ENCODE results near the gene ATP5F1D. TPM values are rescaled to one million over a fixed set of nuclear protein-coding genes. Genes with fewer than 3 reads are reported as not detected.
A peak's percentile ranks its signal among the peaks of the same experiment; 100 is the strongest.

Gene ATP5F1D
- total and polyA plus RNA-seq, 2 of the 13 experiments (the other 11 are each of a cell fraction or from before 2014, with no cell fraction given), result 39.4 to 78.7 TPM

DNA sequence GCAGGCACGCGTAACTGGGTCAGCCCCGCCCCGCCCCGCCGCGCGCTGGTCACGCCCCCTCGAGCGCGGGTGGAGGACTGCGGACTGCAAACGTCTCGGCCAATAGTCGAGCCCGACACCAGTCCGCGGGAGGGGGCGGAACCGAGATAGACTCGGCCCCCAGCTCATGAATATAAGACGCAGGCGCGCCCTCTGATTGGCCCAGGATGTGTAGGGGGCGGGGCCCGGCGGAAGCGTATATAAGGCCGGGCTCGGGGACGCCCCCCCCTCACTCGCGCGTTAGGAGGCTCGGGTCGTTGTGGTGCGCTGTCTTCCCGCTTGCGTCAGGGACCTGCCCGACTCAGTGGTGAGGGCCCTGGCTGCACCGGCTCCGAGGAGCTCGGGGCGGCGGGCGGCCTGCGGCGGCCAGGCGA lies 27.5 kb downstream of the ATP5F1D start, which contains the start of gene CIRBP:
Gene CIRBP, plus strand, starts transcription at position 268 of the 413 bp plus-strand sequence. CDS start 1,602 bp downstream, outside the sequence.
- in situ Hi-C loops (cut with HindIII; ENCODE audit: extremely low pct_ligation_motif_present, low pct_unique_long_range_greater_than_20kb), result no loop called here
- Histone ChIP-seq H4K20me1 (ENCODE audit: insufficient read depth, low read length) (peaks cover 36% of the 10 kb centered on the region), H3K27me3 (ENCODE audit: control insufficient read depth in 1 of 2, insufficient read depth in 2 of 2, low read length in 2 of 2) (no peaks in the 10 kb centered on the region), H3K9me3 (ENCODE audit: low read length) (no peaks in the 10 kb centered on the region), H2AFZ (ENCODE audit: low read length) (no peak within 1 kb of the TSS), H3K27ac (ENCODE audit: extremely low read length, insufficient read depth, low read length) (peak within 1 kb of the TSS; percentile 85), H3K36me3 (replicated peaks in 1 of 2; ENCODE audit: control insufficient read depth in 1 of 2, insufficient read depth in 2 of 2, low read length in 2 of 2) (peaks cover 15 to 36% of the 10 kb centered on the region in 2 experiments), H3K9ac (ENCODE audit: insufficient read depth, low read depth, low read length) (peak within 1 kb of the TSS; percentile 90), H3K4me3 (replicated peaks in 1 of 3; ENCODE audit: insufficient read depth in 1 of 3, low read depth in 2 of 3, low read length in 3 of 3) (peak within 1 kb of the TSS; percentile 59 to 83 (median 62)), H3K79me2 (ENCODE audit: insufficient read depth, low read length) (peaks cover 34% of the 10 kb centered on the region), H3K4me1 (ENCODE audit: insufficient read depth, low read length) (peaks cover 78% of the 10 kb centered on the region), H3K4me2 (ENCODE audit: low read depth, low read length) (peak within 1 kb of the TSS; percentile 100)
- FAIRE-seq (peak; percentile 37), ATAC-seq (peak; percentile 45), DNase-seq (ENCODE audit: low spot score) (peak; percentile 96)
- intact Hi-C loops (cut with micrococcal nuclease; ENCODE audit: unreplicated experiment), result loop anchor here (1.0 kb wide), 1 partner anchor 25 kb away; no protein-coding TSS in a partner anchor
- no CpG with 5 or more reads among the region's 50 CpGs for WGBS (ENCODE audit: low lambda C conversion rate)
- ChIA-PET CTCF (ENCODE audit: low intra/inter-chr PET ratio, low total read pairs) (no interaction called here), POLR2A (interaction anchor here (0.5 to 11.5 kb wide), 53 partner anchors 10 to 409 kb away, joined by 3 to 668 read pairs (median 5); partner anchors contain the start of genes ARHGAP45, ATP5F1D, CBARP and CNN2)
- BruUV-seq (replicated peaks), result no TSS peak
- TF ChIP-seq FUBP1 (CRISPR knock-in tag; IDR thresholded peaks at IDR 0.05; ENCODE audit: borderline replicate concordance), result no peak
- TF ChIP-seq PHF8 (CRISPR knock-in tag; IDR thresholded peaks at IDR 0.05), result peak; percentile 35; the same call in 1 of the 2 replicates
- 0 out of 2 replicates have a peak, but pooled peaks have one; percentile 7 for TF ChIP-seq ZNF616 (CRISPR knock-in tag; IDR thresholded peaks at IDR 0.05; ENCODE audit: low read depth)
- no peak for TF ChIP-seq MTA1 (CRISPR knock-in tag; IDR thresholded peaks at IDR 0.05; ENCODE audit: borderline replicate concordance)
- TF ChIP-seq ZNF781 (CRISPR knock-in tag; IDR thresholded peaks at IDR 0.05; ENCODE audit: borderline replicate concordance, not compliant biosample characterization), result no peak
- TF ChIP-seq, protein P1, sequence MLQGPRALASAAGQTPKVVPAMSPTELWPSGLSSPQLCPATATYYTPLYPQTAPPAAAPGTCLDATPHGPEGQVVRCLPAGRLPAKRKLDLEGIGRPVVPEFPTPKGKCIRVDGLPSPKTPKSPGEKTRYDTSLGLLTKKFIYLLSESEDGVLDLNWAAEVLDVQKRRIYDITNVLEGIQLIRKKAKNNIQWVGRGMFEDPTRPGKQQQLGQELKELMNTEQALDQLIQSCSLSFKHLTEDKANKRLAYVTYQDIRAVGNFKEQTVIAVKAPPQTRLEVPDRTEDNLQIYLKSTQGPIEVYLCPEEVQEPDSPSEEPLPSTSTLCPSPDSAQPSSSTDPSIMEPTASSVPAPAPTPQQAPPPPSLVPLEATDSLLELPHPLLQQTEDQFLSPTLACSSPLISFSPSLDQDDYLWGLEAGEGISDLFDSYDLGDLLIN (CRISPR knock-in tag; IDR thresholded peaks at IDR 0.05; ENCODE audit: borderline replicate concordance), result no peak
- TF ChIP-seq NFE2L1 (CRISPR knock-in tag; IDR thresholded peaks at IDR 0.05; ENCODE audit: borderline replicate concordance), result no peak
- no peak for TF ChIP-seq ZBTB1 (CRISPR knock-in tag; IDR thresholded peaks at IDR 0.05; ENCODE audit: borderline replicate concordance)
- no peak for TF ChIP-seq PRDM15 (CRISPR knock-in tag; IDR thresholded peaks at IDR 0.05)
- 0 out of 2 replicates have a peak, but pooled peaks have one; percentile 18 for TF ChIP-seq ZNF343 (CRISPR knock-in tag; IDR thresholded peaks at IDR 0.05)
- 0 out of 2 replicates have a peak, but pooled peaks have one; percentile 22 for TF ChIP-seq ZNF792 (CRISPR knock-in tag; IDR thresholded peaks at IDR 0.05)
- TF ChIP-seq TSC22D2 (CRISPR knock-in tag; IDR thresholded peaks at IDR 0.05; ENCODE audit: borderline replicate concordance), result no peak; the same call in 1 of the 2 replicates
- TF ChIP-seq, protein P2, sequence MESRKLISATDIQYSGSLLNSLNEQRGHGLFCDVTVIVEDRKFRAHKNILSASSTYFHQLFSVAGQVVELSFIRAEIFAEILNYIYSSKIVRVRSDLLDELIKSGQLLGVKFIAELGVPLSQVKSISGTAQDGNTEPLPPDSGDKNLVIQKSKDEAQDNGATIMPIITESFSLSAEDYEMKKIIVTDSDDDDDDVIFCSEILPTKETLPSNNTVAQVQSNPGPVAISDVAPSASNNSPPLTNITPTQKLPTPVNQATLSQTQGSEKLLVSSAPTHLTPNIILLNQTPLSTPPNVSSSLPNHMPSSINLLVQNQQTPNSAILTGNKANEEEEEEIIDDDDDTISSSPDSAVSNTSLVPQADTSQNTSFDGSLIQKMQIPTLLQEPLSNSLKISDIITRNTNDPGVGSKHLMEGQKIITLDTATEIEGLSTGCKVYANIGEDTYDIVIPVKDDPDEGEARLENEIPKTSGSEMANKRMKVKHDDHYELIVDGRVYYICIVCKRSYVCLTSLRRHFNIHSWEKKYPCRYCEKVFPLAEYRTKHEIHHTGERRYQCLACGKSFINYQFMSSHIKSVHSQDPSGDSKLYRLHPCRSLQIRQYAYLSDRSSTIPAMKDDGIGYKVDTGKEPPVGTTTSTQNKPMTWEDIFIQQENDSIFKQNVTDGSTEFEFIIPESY (CRISPR knock-in tag; IDR thresholded peaks at IDR 0.05), result peak; percentile 4; the same call in 1 of the 2 replicates
- TF ChIP-seq ARNT2 (CRISPR knock-in tag; IDR thresholded peaks at IDR 0.05; ENCODE audit: low read depth), result no peak
- no peak for TF ChIP-seq EHMT2 (IDR thresholded peaks at IDR 0.05; ENCODE audit: borderline replicate concordance, low read depth, low read length)

Data from HepG2 (cell line).